SK-N-SH (cell line): ENCODE results near the gene ITSN1.

ENCODE experiments used
- CHD2 ChIP-seq: fragments of 150-350 bp; IDR thresholded peaks from 2 replicates; pipeline ENCODE4 v1.6.1; 2018; ENCODE audit warnings: low read length; ENCODE audit not compliant: partially characterized antibody
- CTCF ChIP-seq: fragments of 200-600 bp; sonication (generic); IDR thresholded peaks from 2 replicates; pipeline ENCODE4 v1.6.1; 2017; ENCODE audit warnings: antibody characterized with exemption, mild to moderate bottlenecking, moderate library complexity
- NRF1 ChIP-seq: IDR thresholded peaks from 2 replicates; pipeline ENCODE4 v1.6.1; 2012; ENCODE audit warnings: low read depth, mild to moderate bottlenecking, low read length
- RAD21 ChIP-seq: IDR thresholded peaks from 2 replicates; pipeline ENCODE4 v1.6.1; 2012; ENCODE audit warnings: mild to moderate bottlenecking, low read length
- TAF1 ChIP-seq: IDR thresholded peaks from 2 replicates; pipeline ENCODE4 v1.6.1; 2012; ENCODE audit warnings: low read depth, mild to moderate bottlenecking, low read length, moderate library complexity, borderline replicate concordance
- USF1 ChIP-seq: IDR thresholded peaks from 2 replicates; pipeline ENCODE4 v1.4.0; 2012; ENCODE audit warnings: low read depth, borderline replicate concordance
- TF ChIP-seq, protein P1 (sequence below): IDR thresholded peaks from 2 replicates; pipeline ENCODE4 v1.4.0; 2012; ENCODE audit warnings: low read depth, borderline replicate concordance

DNA sequence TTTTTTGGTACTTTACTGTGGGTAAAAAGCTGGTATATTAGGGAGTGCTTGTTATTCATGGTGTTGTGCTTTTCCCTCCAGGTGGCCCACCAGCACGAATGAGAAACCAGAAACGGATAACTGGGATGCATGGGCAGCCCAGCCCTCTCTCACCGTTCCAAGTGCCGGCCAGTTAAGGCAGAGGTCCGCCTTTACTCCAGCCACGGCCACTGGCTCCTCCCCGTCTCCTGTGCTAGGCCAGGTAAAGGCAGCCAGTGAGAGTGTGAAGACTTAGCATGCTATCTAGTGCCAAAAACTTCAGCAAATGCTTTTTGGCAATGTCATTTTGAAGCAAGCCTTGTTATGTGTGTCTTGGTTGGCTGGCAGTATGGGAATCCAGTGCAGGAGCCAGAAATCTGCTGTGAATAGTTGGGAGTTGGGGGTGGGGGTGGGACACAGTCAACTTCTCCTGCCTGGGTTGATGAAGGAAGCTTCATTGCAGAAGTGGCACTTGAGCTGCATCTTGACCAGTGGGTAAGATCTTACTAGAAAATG is 171.6 kb downstream of the ITSN1 start:
- TF ChIP-seq NRF1: no peak
- TF ChIP-seq TAF1: no peak
- TF ChIP-seq CTCF: no peak
- TF ChIP-seq, protein P1, sequence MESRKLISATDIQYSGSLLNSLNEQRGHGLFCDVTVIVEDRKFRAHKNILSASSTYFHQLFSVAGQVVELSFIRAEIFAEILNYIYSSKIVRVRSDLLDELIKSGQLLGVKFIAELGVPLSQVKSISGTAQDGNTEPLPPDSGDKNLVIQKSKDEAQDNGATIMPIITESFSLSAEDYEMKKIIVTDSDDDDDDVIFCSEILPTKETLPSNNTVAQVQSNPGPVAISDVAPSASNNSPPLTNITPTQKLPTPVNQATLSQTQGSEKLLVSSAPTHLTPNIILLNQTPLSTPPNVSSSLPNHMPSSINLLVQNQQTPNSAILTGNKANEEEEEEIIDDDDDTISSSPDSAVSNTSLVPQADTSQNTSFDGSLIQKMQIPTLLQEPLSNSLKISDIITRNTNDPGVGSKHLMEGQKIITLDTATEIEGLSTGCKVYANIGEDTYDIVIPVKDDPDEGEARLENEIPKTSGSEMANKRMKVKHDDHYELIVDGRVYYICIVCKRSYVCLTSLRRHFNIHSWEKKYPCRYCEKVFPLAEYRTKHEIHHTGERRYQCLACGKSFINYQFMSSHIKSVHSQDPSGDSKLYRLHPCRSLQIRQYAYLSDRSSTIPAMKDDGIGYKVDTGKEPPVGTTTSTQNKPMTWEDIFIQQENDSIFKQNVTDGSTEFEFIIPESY: no peak
- TF ChIP-seq CHD2: no peak
- TF ChIP-seq USF1: no peak
- no peak for TF ChIP-seq RAD21
